HUES6 (cell line): ENCODE measurements around the gene ZNF148.

ENCODE experiments used
- H3K27ac ChIP-seq: 2 replicates; pipeline ENCODE4 v1.7.0; 2013; ENCODE audit warnings: low read depth, mild to moderate bottlenecking, low read length, inconsistent platforms
- H3K27me3 ChIP-seq: 2 replicates; pipeline ENCODE4 v1.6.1; 2013; ENCODE audit warnings: low read length; ENCODE audit not compliant: control insufficient read depth, insufficient read depth
- H3K36me3 ChIP-seq: 2 replicates; pipeline ENCODE4 v1.6.1; 2013; ENCODE audit warnings: low read length; ENCODE audit not compliant: control insufficient read depth, insufficient read depth
- H3K4me1 ChIP-seq: 2 replicates; pipeline ENCODE4 v1.6.1; 2013; ENCODE audit warnings: low read length; ENCODE audit not compliant: control insufficient read depth, insufficient read depth
- H3K4me3 ChIP-seq: 2 replicates; pipeline ENCODE4 v1.5.1; 2013; ENCODE audit warnings: low read depth, low read length
- H3K9ac ChIP-seq: one replicate; pipeline ENCODE4 v1.6.1; 2013; ENCODE audit warnings: mild to moderate bottlenecking, low read length
- H3K9me3 ChIP-seq: 2 replicates; pipeline ENCODE4 v1.6.1; 2013; ENCODE audit warnings: low read depth, low read length; ENCODE audit not compliant: control insufficient read depth, insufficient read depth

The ZNF148 gene

GRCh38 chr3:125331243-125331642 is 43.9 kb downstream of the ZNF148 start:
- Histone ChIP-seq H3K4me1 (no peaks in the 10 kb centered on the region), H3K9ac (no peak overlapping the region), H3K9me3 (0 out of 2 replicates have a peak, but pooled peaks cover 6% of the 10 kb centered on the region), H3K4me3 (no peak overlapping the region), H3K27me3 (no peaks in the 10 kb centered on the region), H3K36me3 (peaks cover 3% of the 10 kb centered on the region; the same call in 1 of the 2 replicates), H3K27ac (no peak overlapping the region)

- Histone ChIP-seq H3K4me1 (no peaks in the 10 kb centered on the region), H3K27ac (no peak overlapping the region), H3K36me3 (peaks cover 3% of the 10 kb centered on the region; the same call in 1 of the 2 replicates), H3K9ac (no peak overlapping the region), H3K4me3 (no peak overlapping the region), H3K27me3 (no peaks in the 10 kb centered on the region), H3K9me3 (no peaks in the 10 kb centered on the region)
Observed at GRCh38 chr3:125326957-125327356, 48.2 kb downstream of the ZNF148 start.

- Histone ChIP-seq H3K27me3 (no peaks in the 10 kb centered on the region), H3K27ac (0 out of 2 replicates have a peak overlapping the region, but pooled peaks have one; percentile 19), H3K4me3 (no peak overlapping the region), H3K9ac (no peak overlapping the region), H3K9me3 (no peaks in the 10 kb centered on the region), H3K36me3 (peaks cover 3% of the 10 kb centered on the region; the same call in 1 of the 2 replicates), H3K4me1 (no peaks in the 10 kb centered on the region)
Observed at GRCh38 chr3:125325746-125326145, 49.4 kb downstream of the ZNF148 start.

- no peak overlapping the region for H3K4me3 ChIP-seq
- H3K27ac ChIP-seq: no peak overlapping the region
- H3K36me3 ChIP-seq: no peaks in the 10 kb centered on the region
- no peaks in the 10 kb centered on the region for H3K9me3 ChIP-seq
- no peaks in the 10 kb centered on the region for H3K4me1 ChIP-seq
- H3K27me3 ChIP-seq: no peaks in the 10 kb centered on the region
- no peak overlapping the region for H3K9ac ChIP-seq
Observed at GRCh38 chr3:125324341-125324740, 50.8 kb downstream of the ZNF148 start.

- H3K9me3 ChIP-seq: no peaks in the 10 kb centered on the region
- no peaks in the 10 kb centered on the region for H3K27me3 ChIP-seq
- no peak overlapping the region for H3K9ac ChIP-seq
- H3K36me3 ChIP-seq: no peaks in the 10 kb centered on the region
- H3K4me3 ChIP-seq: no peak overlapping the region
- no peak overlapping the region for H3K27ac ChIP-seq
- peaks cover 12% of the 10 kb centered on the region for H3K4me1 ChIP-seq
Observed at GRCh38 chr3:125322917-125323316, 52.2 kb downstream of the ZNF148 start.

- Histone ChIP-seq H3K9me3 (no peaks in the 10 kb centered on the region), H3K4me1 (peaks cover 13% of the 10 kb centered on the region), H3K4me3 (no peak overlapping the region), H3K9ac (no peak overlapping the region), H3K27ac (no peak overlapping the region), H3K36me3 (no peaks in the 10 kb centered on the region), H3K27me3 (no peaks in the 10 kb centered on the region)
Observed at GRCh38 chr3:125322166-125322565, 53.0 kb downstream of the ZNF148 start.

- H3K4me3 ChIP-seq: no peak overlapping the region
- no peaks in the 10 kb centered on the region for H3K36me3 ChIP-seq
- no peaks in the 10 kb centered on the region for H3K27me3 ChIP-seq
- no peak overlapping the region for H3K27ac ChIP-seq
- no peak overlapping the region for H3K9ac ChIP-seq
- H3K9me3 ChIP-seq: no peaks in the 10 kb centered on the region
- peaks cover 13% of the 10 kb centered on the region for H3K4me1 ChIP-seq
Observed at GRCh38 chr3:125319765-125320164, 55.4 kb downstream of the ZNF148 start.

- Histone ChIP-seq H3K4me3 (no peak overlapping the region), H3K27me3 (no peaks in the 10 kb centered on the region), H3K9ac (no peak overlapping the region), H3K36me3 (no peaks in the 10 kb centered on the region), H3K9me3 (no peaks in the 10 kb centered on the region), H3K27ac (no peak overlapping the region), H3K4me1 (peaks cover 13% of the 10 kb centered on the region)
Observed at GRCh38 chr3:125318871-125319270, 56.3 kb downstream of the ZNF148 start.

- H3K4me1 ChIP-seq: peaks cover 13% of the 10 kb centered on the region
- no peak overlapping the region for H3K9ac ChIP-seq
- H3K27me3 ChIP-seq: no peaks in the 10 kb centered on the region
- no peaks in the 10 kb centered on the region for H3K9me3 ChIP-seq
- no peak overlapping the region for H3K4me3 ChIP-seq
- peak overlapping the region; percentile 29; the same call in 1 of the 2 replicates for H3K27ac ChIP-seq
- peaks cover 2% of the 10 kb centered on the region for H3K36me3 ChIP-seq
Observed at GRCh38 chr3:125318167-125318865, 56.8 kb downstream of the ZNF148 start.

DNA sequence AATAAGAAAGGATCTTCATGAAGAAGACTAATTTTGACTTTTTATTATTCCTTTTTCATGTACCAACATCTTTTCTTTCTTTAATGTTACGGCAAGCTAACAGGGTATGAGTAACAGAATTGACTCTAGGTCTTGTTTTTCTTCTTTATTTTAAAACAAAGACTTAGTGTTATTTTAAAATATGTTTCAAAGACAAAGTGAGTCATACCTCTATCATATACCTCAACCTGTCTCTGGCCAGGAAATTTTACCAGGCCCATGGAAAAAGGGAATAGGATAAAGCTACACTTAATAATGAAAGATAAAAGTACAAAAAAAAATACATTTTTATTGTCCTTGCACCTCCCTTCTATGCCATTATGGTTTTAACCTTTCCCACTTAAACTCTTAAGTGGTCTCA is 57.4 kb downstream of the ZNF148 start:
- Histone ChIP-seq H3K36me3 (peaks cover 5% of the 10 kb centered on the region), H3K9ac (no peak overlapping the region), H3K4me3 (no peak overlapping the region), H3K9me3 (no peaks in the 10 kb centered on the region), H3K27ac (peak overlapping the region; percentile 29; the same call in 1 of the 2 replicates), H3K4me1 (peaks cover 13% of the 10 kb centered on the region), H3K27me3 (no peaks in the 10 kb centered on the region)

- no peak overlapping the region for H3K4me3 ChIP-seq
- no peaks in the 10 kb centered on the region for H3K27me3 ChIP-seq
- H3K4me1 ChIP-seq: peaks cover 13% of the 10 kb centered on the region
- no peaks in the 10 kb centered on the region for H3K9me3 ChIP-seq
- H3K36me3 ChIP-seq: peaks cover 9% of the 10 kb centered on the region
- H3K9ac ChIP-seq: no peak overlapping the region
- H3K27ac ChIP-seq: no peak overlapping the region
Observed at GRCh38 chr3:125316949-125317348, 58.2 kb downstream of the ZNF148 start.
